Brain pericyte (primary cell): ENCODE data around the gene ATG4C.

Source experiments
- DNase-seq: peaks from one replicate; pipeline ENCODE4 v3.0.0-alpha.2; 2012; ENCODE audit warnings: low read depth, low spot score

Gene ATG4C

GRCh38 chr1:62903982-62904855 is 120.3 kb downstream of the ATG4C start:
- no peak for DNase-seq

- no peak for DNase-seq
Measured at GRCh38 chr1:62904856-62905225, 120.9 kb downstream of the ATG4C start.

GRCh38 chr1:62905309-62905708 is 121.4 kb downstream of the ATG4C start:
- DNase-seq: no peak

- no peak for DNase-seq
Measured at GRCh38 chr1:62905872-62906271, 121.9 kb downstream of the ATG4C start.

GRCh38 chr1:62906428-62906886 is 122.5 kb downstream of the ATG4C start:
- no peak for DNase-seq

- no peak for DNase-seq
Measured at GRCh38 chr1:62908168-62908695, 124.3 kb downstream of the ATG4C start.

- no peak for DNase-seq
Measured at GRCh38 chr1:62912028-62912638, 128.2 kb downstream of the ATG4C start.
